Activated naive CD4-positive, alpha-beta T cell treated with anti-CD3 and anti-CD28 coated beads for 36 hours (primary cell): ENCODE data around the gene COPZ1. TPM values are rescaled to one million over a fixed set of nuclear protein-coding genes. Genes with fewer than 3 reads are reported as not detected.

ENCODE experiments used
- CTCF ChIA-PET: fragments of 350-600 bp; sonication (Branson Sonifier 250); formaldehyde crosslinking; loops from one replicate; lab custom pipeline; 2021; ENCODE audit warnings: antibody characterized with exemption; lab: Charles Lee
- DNase-seq: peaks from one replicate; pipeline ENCODE4 v3.0.0-alpha.2; 2020
- H3K27ac Mint-ChIP-seq: one replicate; pipeline ENCODE4 v1.8.0; 2021; ENCODE audit warnings: mild to moderate bottlenecking, mixed read lengths
- H3K27me3 Mint-ChIP-seq: one replicate; pipeline ENCODE4 v1.8.0; 2021; ENCODE audit warnings: low read depth, mixed read lengths
- H3K36me3 Mint-ChIP-seq: one replicate; pipeline ENCODE4 v1.8.0; 2021; ENCODE audit warnings: low read depth, mixed read lengths
- H3K4me1 Mint-ChIP-seq: one replicate; pipeline ENCODE4 v1.8.0; 2021; ENCODE audit warnings: low read depth, mixed read lengths
- H3K4me3 Mint-ChIP-seq: one replicate; pipeline ENCODE4 v1.8.0; 2021; ENCODE audit warnings: mild to moderate bottlenecking, moderate library complexity, mixed read lengths
- H3K9me3 Mint-ChIP-seq: one replicate; pipeline ENCODE4 v1.8.0; 2021; ENCODE audit warnings: mixed read lengths
- intact Hi-C: fragments of 100-400 bp; cut with micrococcal nuclease; formaldehyde crosslinking; loops from one replicate; pipeline ENCODE4 v1.15.1; 2023
- microRNA-seq: library from miRNA; unstranded; fragments of <30 nt; microRNA quantifications from one replicate; pipeline ENCODE4 v1.2.0, GENCODE V29; 2022; ENCODE audit warnings: borderline microRNAs expressed, borderline replicate concordance
- total RNA-seq, 2 experiments: library from RNA; stranded (reverse); gene quantifications; one replicate each; pipeline ENCODE4 v1.2.3, GENCODE V29; 2021

COPZ1 gene
- total RNA-seq, 2 experiments from 2014 or later, result 98.0 to 105 TPM

DNA sequence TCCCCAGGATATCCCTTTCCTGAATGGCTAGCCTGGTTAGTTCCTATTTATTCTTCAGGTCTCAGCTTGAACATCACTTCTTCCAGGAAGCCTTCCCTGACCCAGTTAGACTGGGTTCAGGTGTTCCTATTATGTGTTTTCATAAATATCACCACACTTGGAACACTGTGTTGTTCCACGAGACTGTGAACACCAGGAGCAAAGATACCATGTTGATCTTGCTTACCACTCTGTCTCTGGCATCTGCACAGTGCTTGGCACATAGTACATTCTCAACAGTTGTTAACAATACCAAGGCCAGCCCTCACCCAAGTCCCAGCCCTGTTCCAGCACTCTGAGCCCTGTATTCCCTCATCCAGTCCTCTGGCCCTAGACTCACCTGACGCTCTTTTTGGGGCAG is 73.3 kb downstream of the COPZ1 start:
- H3K27ac Mint-ChIP-seq, result no peak overlapping the region
- intact Hi-C loops, result no loop called here

GRCh38 chr12:54398995-54399793 is 74.3 kb downstream of the COPZ1 start:
- intact Hi-C loops, result loop anchor here (1.0 kb wide), 1 partner anchor 40 kb away; no protein-coding TSS in a partner anchor
- Mint-ChIP-seq H3K4me1 (peaks cover 8% of the 10 kb centered on the region), H3K27ac (peak overlapping the region; percentile 21), H3K27me3 (no peaks in the 10 kb centered on the region), H3K4me3 (no peak overlapping the region), H3K9me3 (no peaks in the 10 kb centered on the region), H3K36me3 (peaks cover 24% of the 10 kb centered on the region)
- DNase-seq, result peak; percentile 95
- CTCF ChIA-PET, result interaction anchor here (0.5 to 12.3 kb wide), 44 partner anchors 8 to 813 kb away, joined by 3 to 384 read pairs (median 4); partner anchors contain the start of genes COPZ1, ITGA5, NCKAP1L and ZNF385A

More for the DNA sequence above, 73.3 kb downstream of the COPZ1 start:
- Mint-ChIP-seq H3K4me3 (no peak overlapping the region), H3K9me3 (no peaks in the 10 kb centered on the region), H3K27me3 (no peaks in the 10 kb centered on the region), H3K4me1 (peaks cover 14% of the 10 kb centered on the region), H3K36me3 (peaks cover 24% of the 10 kb centered on the region)
- CTCF ChIA-PET, result interaction anchor here (1.0 to 12.3 kb wide), 8 partner anchors 16 to 199 kb away, joined by 5 to 384 read pairs (median 41); partner anchors contain the start of gene ITGA5
- DNase-seq, result no peak

GRCh38 chr12:54401119-54401518 is 76.2 kb downstream of the COPZ1 start:
- CTCF ChIA-PET, result interaction anchor here (1.1 to 12.3 kb wide), 11 partner anchors 8 to 111 kb away, joined by 3 to 384 read pairs (median 41); partner anchors contain the start of genes ITGA5 and ZNF385A
- Mint-ChIP-seq H3K4me3 (no peak overlapping the region), H3K27me3 (no peaks in the 10 kb centered on the region), H3K36me3 (peaks cover 27% of the 10 kb centered on the region), H3K4me1 (peaks cover 7% of the 10 kb centered on the region), H3K9me3 (no peaks in the 10 kb centered on the region), H3K27ac (peak overlapping the region; percentile 25)
- intact Hi-C loops, result no loop called here
- no peak for DNase-seq

Small RNAs within 50 kb of the gene (microRNA-seq; reads per million reads assigned to microRNA genes)
- 252 reads per million, percentile 71 among the genes with 10 or more reads in this experiment for gene MIR148B

Other genes with a start within 250 kb of the COPZ1 start
- gene SMUG1, start 136.1 kb upstream of the COPZ1 start, total RNA-seq, result 10 to 100 TPM; 18.2 to 19.7 TPM
- gene CBX5, start 45.0 kb upstream of the COPZ1 start, total RNA-seq, result 100 to 1,000 TPM; 169 to 173 TPM
- 1,000 to 10,000 TPM; 2,231 to 2,234 TPM for gene HNRNPA1, start 44.4 kb upstream of the COPZ1 start, total RNA-seq
- not detected for gene NFE2, start 24.1 kb upstream of the COPZ1 start, total RNA-seq
- gene GPR84, start 39.4 kb downstream of the COPZ1 start, total RNA-seq, result 1 to 10 TPM; 1.2 TPM
- 1 to 10 TPM in 1 of 2 experiments, under 1 TPM in 1; 0.93 to 1.1 TPM for gene ZNF385A, start 59.6 kb downstream of the COPZ1 start, total RNA-seq
- gene ITGA5, start 94.1 kb downstream of the COPZ1 start, total RNA-seq, result 10 to 100 TPM; 17.9 to 18.4 TPM
- gene GTSF1, start 148.5 kb downstream of the COPZ1 start, total RNA-seq, result 1 to 10 TPM; 8.1 to 8.6 TPM
- 100 to 1,000 TPM; 138 to 149 TPM for gene NCKAP1L, start 172.6 kb downstream of the COPZ1 start, total RNA-seq
- gene PDE1B, start 224.5 kb downstream of the COPZ1 start, total RNA-seq, result 1 to 10 TPM; 7.5 to 8.5 TPM